Esophagus squamous epithelium (tissue), 5 donors: ENCODE measurements around the gene MX2. TPM values are rescaled to one million over a fixed set of nuclear protein-coding genes. Genes with fewer than 3 reads are reported as not detected.
"Not testable (repeated sequence)": the region's sequence is repeated elsewhere in the genome, so short reads cannot be mapped to it uniquely, and the experiment has no call there.

Experiments
- DNase-seq: peaks from one replicate; lab custom pipeline; 2025; lab: John Stamatoyannopoulos, UW
- H3K27ac ChIP-seq, 4 donors: fragments of 200-600 bp; sonication (generic); one replicate each; pipeline ENCODE4 v1.5.1; 2016 to 2019; ENCODE audit warnings: mild to moderate bottlenecking in 1 of 4
- H3K27me3 ChIP-seq, 4 donors: fragments of 200-600 bp; sonication (generic); 1 replicate in 3 of 4; 2 replicates in 1 of 4; pipeline versions ENCODE4 v1.5.1 to v1.6.0; 2017 to 2021; ENCODE audit warnings: antibody characterized with exemption in 1 of 4
- H3K36me3 ChIP-seq, 3 donors: fragments of 200-600 bp; sonication (generic); one replicate each; pipeline ENCODE4 v1.5.1; 2016 to 2019
- H3K4me1 ChIP-seq, 3 donors: fragments of 200-600 bp; sonication (generic); one replicate each; pipeline ENCODE4 v1.5.1; 2017 to 2019
- H3K4me3 ChIP-seq, 4 donors: fragments of 200-600 bp; sonication (generic); 1 replicate in 3 of 4; 2 replicates in 1 of 4; pipeline ENCODE4 v1.5.1; 2016 to 2019; ENCODE audit warnings: mild to moderate bottlenecking in 2 of 4, moderate library complexity in 1 of 4
- H3K9me3 ChIP-seq, 3 donors: fragments of 200-600 bp; sonication (generic); one replicate each; pipeline ENCODE4 v1.5.1; 2016 to 2019
- CTCF ChIP-seq, 6 experiments: fragments of 450-650 bp in 4 of 6; fragments of 200-600 bp in 2 of 6; sonication (generic) in 2 of 6; IDR thresholded peaks; one replicate each; pipeline ENCODE4 v1.5.1; 2016 to 2019; ENCODE audit warnings: antibody characterized with exemption in 6 of 6, mild to moderate bottlenecking in 4 of 6, moderate library complexity in 4 of 6
- POLR2A ChIP-seq, 4 donors: fragments of 450-650 bp; IDR thresholded peaks; one replicate each; pipeline ENCODE4 v1.6.1; 2017; ENCODE audit warnings: antibody characterized with exemption in 4 of 4, mild to moderate bottlenecking in 4 of 4, moderate library complexity in 3 of 4
- WGBS, 2 donors: methylation state at CpG; one replicate each; pipeline ENCODE4 v1.1.5; 2018; 5-methylcytosine and 5-hydroxymethylcytosine counted together
- intact Hi-C: fragments of 100-400 bp; cut with DNase I; formaldehyde crosslinking; loops from one replicate; pipeline ENCODE4 v1.15.0; 2022
- total RNA-seq, 4 donors: library from RNA; depleted of rRNA; stranded (reverse); fragments of >200 nt; gene quantifications; one replicate each; pipeline ENCODE4 v1.1.0, GENCODE V29; 2016
- donor health status: DM: yes; HTN: yes; CAD: no.

Gene MX2
- total RNA-seq, 4 donors from 2014 or later, result 4.3 to 23.5 (median 8.5) TPM

GRCh38 chr21:41358193-41359166 lies 3.3 kb upstream of the MX2 start:
- no peaks in the 10 kb centered on the region for H3K9me3 ChIP-seq
- no peak for DNase-seq
- H3K4me1 ChIP-seq, result peaks cover under 1 to 40% (median 25%) of the 10 kb centered on the region in 3 donors
- H3K36me3 ChIP-seq, result no peaks in the 10 kb centered on the region
- intact Hi-C loops, result no loop called here
- H3K27me3 ChIP-seq, result no peaks in the 10 kb centered on the region
- H3K27ac ChIP-seq, result no peak overlapping the region
- TF ChIP-seq CTCF (IDR thresholded peaks at IDR 0.05), result no peak
- no peak for TF ChIP-seq POLR2A (IDR thresholded peaks at IDR 0.05)
- H3K4me3 ChIP-seq, result no peak overlapping the region
- WGBS, 2 donors, result 71 to 78% methylated on average over 6 to 7 of the region's 9 CpGs

GRCh38 chr21:41359286-41359685 lies 2.5 kb upstream of the MX2 start:
- peak overlapping the region in 2 of 4 donors; percentile 79 to 90 for H3K27ac ChIP-seq
- intact Hi-C loops, result no loop called here
- no peaks in the 10 kb centered on the region for H3K27me3 ChIP-seq
- H3K36me3 ChIP-seq, result no peaks in the 10 kb centered on the region
- no peak overlapping the region for H3K4me3 ChIP-seq
- H3K4me1 ChIP-seq, result peaks cover 8 to 49% (median 32%) of the 10 kb centered on the region in 3 donors
- DNase-seq, result no peak
- 72 to 81% methylated on average over 8 to 9 of the region's 12 CpGs for WGBS, 2 donors
- TF ChIP-seq CTCF (IDR thresholded peaks at IDR 0.05) (no peak), POLR2A (IDR thresholded peaks at IDR 0.05) (no peak)
- H3K9me3 ChIP-seq, result no peaks in the 10 kb centered on the region

- H3K9me3 ChIP-seq, intact Hi-C loops, H3K4me3 ChIP-seq, H3K36me3 ChIP-seq, H3K27me3 ChIP-seq, DNase-seq: not testable (repeated sequence)
- Histone ChIP-seq H3K4me1 (peaks cover 12 to 53% (median 32%) of the 10 kb centered on the region in 3 donors), H3K27ac (peak overlapping the region in 3 of 4 donors; percentile 50 to 90 (median 79))
- 77 to 87% methylated on average over 4 of the region's 4 CpGs for WGBS, 2 donors
These were observed 2.1 kb upstream of the MX2 start for GRCh38 chr21:41359754-41360071.

GRCh38 chr21:41360072-41360821 lies 1.6 kb upstream of the MX2 start:
- no peak for DNase-seq
- H3K4me1 ChIP-seq, result peaks cover 15 to 58% (median 32%) of the 10 kb centered on the region in 3 donors
- H3K4me3 ChIP-seq, result no peak overlapping the region
- TF ChIP-seq CTCF (IDR thresholded peaks at IDR 0.05), result peak in 1 of 6 experiments; percentile 44
- TF ChIP-seq POLR2A (IDR thresholded peaks at IDR 0.05), result peak in 1 of 4 donors; percentile 2
- peak overlapping the region; percentile 50 to 93 (median 84) for H3K27ac ChIP-seq
- H3K36me3 ChIP-seq, result no peaks in the 10 kb centered on the region
- 62 to 74% methylated on average over 7 to 11 of the region's 22 CpGs for WGBS, 2 donors
- intact Hi-C loops, result no loop called here
- no peaks in the 10 kb centered on the region for H3K9me3 ChIP-seq
- no peaks in the 10 kb centered on the region for H3K27me3 ChIP-seq

- Histone ChIP-seq H3K9me3 (no peaks in the 10 kb centered on the region), H3K4me3 (peak overlapping the region in 3 of 4 donors; percentile 37 to 65 (median 44)), H3K4me1 (peaks cover 15 to 68% (median 32%) of the 10 kb centered on the region in 3 donors), H3K27ac (peak overlapping the region; percentile 74 to 93 (median 84)), H3K27me3 (no peaks in the 10 kb centered on the region), H3K36me3 (no peaks in the 10 kb centered on the region)
- intact Hi-C loops, result no loop called here
- 89 to 91% methylated on average over 8 to 9 of the region's 16 CpGs for WGBS, 2 donors
- no peak for DNase-seq
- TF ChIP-seq POLR2A (IDR thresholded peaks at IDR 0.05) (no peak), CTCF (IDR thresholded peaks at IDR 0.05) (no peak)
These were observed 608 bp upstream of the MX2 start for GRCh38 chr21:41361053-41361785.
